HCT116 (cell line): ENCODE data around the gene LEFTY2. TPM values are rescaled to one million over a fixed set of nuclear protein-coding genes. Genes with fewer than 3 reads are reported as not detected.

Experiments
- ATAC-seq: fragments of 200-7000 bp; cut with Tn5 transposase; 2 replicates; pipeline ENCODE4 v1.9.1; 2020; ENCODE audit warnings: mild to moderate bottlenecking, moderate library complexity
- BruUV-seq: library from RNA; stranded (reverse); fragments of 400-500 nt; replicated peaks from 2 replicates; lab custom pipeline; 2021; lab: Mats Ljungman, UMichigan
- CTCF ChIA-PET: fragments of 300-600 bp; sonication (Branson Sonifier 250); formaldehyde crosslinking; loops from one replicate; lab custom pipeline; 2021; ENCODE audit warnings: antibody characterized with exemption; lab: Charles Lee
- POLR2A ChIA-PET: fragments of 300-600, 350-600 bp; sonication (Branson Sonifier 250); formaldehyde crosslinking; loops from one replicate; lab custom pipeline; 2021; ENCODE audit warnings: antibody characterized with exemption; lab: Charles Lee
- RAD21 ChIA-PET, 2 experiments: fragments of 300-600 bp; sonication (Branson Sonifier 250); formaldehyde crosslinking; loops; one replicate each; lab custom pipeline; 2023; ENCODE audit warnings: low total read pairs in 2 of 2; ENCODE audit not compliant: uncharacterized antibody in 2 of 2, unreplicated experiment in 2 of 2, low non-redundant PET in 1 of 2; lab: Charles Lee
- DNase-seq: peaks from one replicate; pipeline ENCODE4 v3.0.0-alpha.2; 2010; ENCODE audit warnings: low read depth, low spot score
- H2AFZ ChIP-seq: fragments of 200-600 bp; shearing (Covaris generic), sonication (generic); 2 replicates; pipeline ENCODE4 v1.6.1; 2017; ENCODE audit warnings: low read depth, mixed run types, mixed read lengths, antibody characterized with exemption, low read length; ENCODE audit not compliant: poor library complexity, severe bottlenecking
- H3K27ac ChIP-seq: 2 replicates; pipeline ENCODE4 v1.5.1; 2012; ENCODE audit warnings: low read depth, low read length
- H3K27me3 ChIP-seq: fragments of 200-600 bp; sonication (generic); 2 replicates; pipeline ENCODE4 v1.6.1; 2016; ENCODE audit warnings: mixed run types, low read length, mixed read lengths; ENCODE audit not compliant: insufficient read depth
- H3K36me3 ChIP-seq, 2 experiments: fragments of 200-500 bp in 1 of 2; fragments of 200-600 bp in 1 of 2; sonication (Bioruptor generic) in 1 of 2; sonication (generic) in 1 of 2; 2 replicates each; pipeline versions ENCODE4 v1.5.1 to v1.6.1; 2014 to 2016; ENCODE audit warnings: low read length in 2 of 2, inconsistent platforms in 1 of 2, mixed read lengths in 1 of 2, mixed run types in 1 of 2; ENCODE audit not compliant: insufficient read depth in 2 of 2, control insufficient read depth in 1 of 2
- H3K4me1 ChIP-seq, 2 experiments: fragments of 200-600 bp in 1 of 2; sonication (generic) in 1 of 2; 2 replicates each; pipeline versions ENCODE4 v1.5.1 to v1.6.1; 2012 to 2017; ENCODE audit warnings: low read length in 2 of 2, inconsistent platforms in 1 of 2, mild to moderate bottlenecking in 1 of 2, mixed read lengths in 1 of 2, mixed run types in 1 of 2, moderate library complexity in 1 of 2; ENCODE audit not compliant: insufficient read depth in 2 of 2, control insufficient read depth in 1 of 2
- H3K4me2 ChIP-seq: fragments of 200-600 bp; sonication (generic); 2 replicates; pipeline ENCODE4 v1.6.1; 2017; ENCODE audit warnings: mixed run types, low read length, mixed read lengths
- H3K4me3 ChIP-seq, 2 experiments: fragments of 200-600 bp in 1 of 2; sonication (generic) in 1 of 2; replicated peaks in 1 of 2; 2 replicates each; pipeline ENCODE4 v1.5.1; 2011 to 2016; ENCODE audit warnings: low read length in 2 of 2, control low read depth in 1 of 2, low read depth in 1 of 2, mild to moderate bottlenecking in 1 of 2, mixed read lengths in 1 of 2, mixed run types in 1 of 2
- H3K79me2 ChIP-seq: fragments of 200-600 bp; sonication (generic); 2 replicates; pipeline ENCODE4 v1.6.1; 2017; ENCODE audit warnings: mild to moderate bottlenecking, mixed run types, low read length, moderate library complexity, mixed read lengths; ENCODE audit not compliant: insufficient read depth
- H3K9ac ChIP-seq: fragments of 200-600 bp; sonication (generic); 2 replicates; pipeline ENCODE4 v1.6.1; 2016; ENCODE audit warnings: low read length, mixed read lengths
- H3K9me2 ChIP-seq: fragments of 200-600 bp; sonication (generic), shearing (Covaris generic); 2 replicates; pipeline ENCODE4 v1.6.1; 2017; ENCODE audit warnings: mixed run types, mild to moderate bottlenecking, moderate library complexity; ENCODE audit not compliant: insufficient read depth
- H3K9me3 ChIP-seq, 2 experiments: fragments of 200-500 bp in 1 of 2; fragments of 200-600 bp in 1 of 2; sonication (Bioruptor generic) in 1 of 2; sonication (generic) in 1 of 2; 2 replicates each; pipeline ENCODE4 v1.6.1; 2014 to 2017; ENCODE audit warnings: low read length in 2 of 2, mixed read lengths in 2 of 2, inconsistent platforms in 1 of 2, low read depth in 1 of 2, mild to moderate bottlenecking in 1 of 2, mixed run types in 1 of 2, moderate library complexity in 1 of 2; ENCODE audit not compliant: control insufficient read depth in 1 of 2, insufficient read depth in 1 of 2
- H4K20me1 ChIP-seq: fragments of 200-600 bp; sonication (generic), shearing (Covaris generic); 2 replicates; pipeline ENCODE4 v1.6.1; 2017; ENCODE audit warnings: mixed run types, mild to moderate bottlenecking, moderate library complexity; ENCODE audit not compliant: insufficient read depth
- CBX3 ChIP-seq: IDR thresholded peaks from 2 replicates; pipeline ENCODE4 v1.6.1; 2012; ENCODE audit warnings: low read depth
- ELF1 ChIP-seq: IDR thresholded peaks from 2 replicates; pipeline ENCODE4 v1.6.1; 2012; ENCODE audit warnings: low read depth, borderline replicate concordance
- EZH2 ChIP-seq: fragments of 200-600 bp; sonication (generic); IDR thresholded peaks from 2 replicates; pipeline ENCODE4 v1.6.1; 2017; ENCODE audit warnings: antibody characterized with exemption, mixed run types
- EZH2phosphoT487 ChIP-seq: fragments of 200-600 bp; IDR thresholded peaks from 2 replicates; pipeline ENCODE4 v1.6.1; 2018; ENCODE audit warnings: antibody characterized with exemption, borderline replicate concordance
- FOSL1 ChIP-seq: IDR thresholded peaks from 2 replicates; pipeline ENCODE4 v1.6.1; 2012; ENCODE audit warnings: low read depth
- JUND ChIP-seq: IDR thresholded peaks from 2 replicates; pipeline ENCODE4 v1.6.1; 2012
- POLR2AphosphoS5 ChIP-seq: IDR thresholded peaks from 2 replicates; pipeline ENCODE4 v1.6.1; 2011; ENCODE audit warnings: mild to moderate bottlenecking, low read depth, low read length, moderate library complexity
- SIN3A ChIP-seq: IDR thresholded peaks from 2 replicates; pipeline ENCODE4 v1.6.1; 2012; ENCODE audit warnings: low read depth
- SRF ChIP-seq: IDR thresholded peaks from 2 replicates; pipeline ENCODE4 v1.6.1; 2012; ENCODE audit warnings: low read depth
- TCF7L2 ChIP-seq: IDR thresholded peaks from 2 replicates; pipeline ENCODE4 v1.7.0; 2011; ENCODE audit warnings: borderline replicate concordance, inconsistent platforms; ENCODE audit not compliant: insufficient read depth, insufficient read length; ENCODE audit errors: extremely low read depth
- YY1 ChIP-seq: IDR thresholded peaks from 2 replicates; pipeline ENCODE4 v1.6.1; 2011; ENCODE audit warnings: low read length, low read depth, moderate library complexity, mild to moderate bottlenecking; ENCODE audit not compliant: insufficient replicate concordance; ENCODE audit errors: extremely low read depth
- ZFX ChIP-seq: fragments of 450-650 bp; IDR thresholded peaks from 2 replicates; pipeline ENCODE4 v1.6.1; 2017
- intact Hi-C: fragments of 100-400 bp; cut with micrococcal nuclease; formaldehyde crosslinking; loops from 2 replicates; pipeline ENCODE4 v1.10.0; 2022
- total RNA-seq: library from RNA; stranded (reverse); gene quantifications from one replicate; pipeline ENCODE4 v1.2.1, GENCODE V29; 2021; ENCODE audit not compliant: unreplicated experiment
- TF ChIP-seq, protein P1 (sequence below), 3 experiments: fragments of 200-600 bp in 1 of 3; sonication (generic) in 1 of 3; IDR thresholded peaks in 2 of 3; conservative IDR thresholded peaks in 1 of 3; 2 replicates each; pipeline ENCODE4 v1.5.1; 2012 to 2017; ENCODE audit warnings: low read depth in 2 of 3, low read length in 2 of 3, antibody characterized with exemption in 1 of 3, borderline replicate concordance in 1 of 3, control low read depth in 1 of 3, mild to moderate bottlenecking in 1 of 3, mixed read lengths in 1 of 3, mixed run types in 1 of 3, moderate library complexity in 1 of 3; ENCODE audit not compliant: insufficient read depth in 1 of 3
- TF ChIP-seq, protein P2 (sequence below): IDR thresholded peaks from 2 replicates; pipeline ENCODE4 v1.6.1; 2012; ENCODE audit warnings: low read depth
- TF ChIP-seq, protein P3 (sequence below): IDR thresholded peaks from 2 replicates; pipeline ENCODE4 v1.6.1; 2012

Gene LEFTY2
- total RNA-seq, 1 experiment from 2014 or later: not detected

DNA sequence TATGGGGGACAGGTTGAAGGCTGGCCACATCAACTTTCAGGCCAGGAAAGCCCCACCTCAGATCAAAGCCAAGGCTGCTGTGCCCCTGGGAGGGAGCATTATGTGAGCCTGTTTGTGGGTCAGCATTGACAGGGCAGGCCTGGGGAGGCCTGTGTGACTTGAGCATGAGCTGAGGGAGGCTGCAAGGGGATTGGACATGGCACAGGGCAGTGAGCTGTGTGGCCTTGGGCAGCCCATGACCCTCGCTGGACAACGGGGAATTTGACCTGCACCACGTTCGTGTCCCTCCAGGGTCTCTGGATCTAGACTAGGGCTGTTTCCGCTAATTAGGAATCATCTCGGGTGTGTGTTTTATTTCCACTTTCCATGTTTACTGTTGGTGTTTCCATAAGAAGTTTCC, 34.6 kb downstream of the LEFTY2 start:
- ChIA-PET POLR2A (no interaction called here), RAD21 (no interaction called here)
- Histone ChIP-seq H3K79me2 (no peaks in the 10 kb centered on the region), H3K4me2 (no peak overlapping the region), H3K9me2 (no peaks in the 10 kb centered on the region), H3K4me3 (no peak overlapping the region), H2AFZ (no peak overlapping the region), H3K4me1 (peaks cover 0 to 8% of the 10 kb centered on the region in 2 experiments; a peak in 3 of 4 replicates), H3K36me3 (no peaks in the 10 kb centered on the region), H3K9ac (no peak overlapping the region)
- intact Hi-C loops: no loop called here
- ATAC-seq (no peak), DNase-seq (no peak)
- BruUV-seq: no TSS peak
- no peak for TF ChIP-seq SIN3A
- no peak for TF ChIP-seq EZH2phosphoT487
- TF ChIP-seq, protein P1, sequence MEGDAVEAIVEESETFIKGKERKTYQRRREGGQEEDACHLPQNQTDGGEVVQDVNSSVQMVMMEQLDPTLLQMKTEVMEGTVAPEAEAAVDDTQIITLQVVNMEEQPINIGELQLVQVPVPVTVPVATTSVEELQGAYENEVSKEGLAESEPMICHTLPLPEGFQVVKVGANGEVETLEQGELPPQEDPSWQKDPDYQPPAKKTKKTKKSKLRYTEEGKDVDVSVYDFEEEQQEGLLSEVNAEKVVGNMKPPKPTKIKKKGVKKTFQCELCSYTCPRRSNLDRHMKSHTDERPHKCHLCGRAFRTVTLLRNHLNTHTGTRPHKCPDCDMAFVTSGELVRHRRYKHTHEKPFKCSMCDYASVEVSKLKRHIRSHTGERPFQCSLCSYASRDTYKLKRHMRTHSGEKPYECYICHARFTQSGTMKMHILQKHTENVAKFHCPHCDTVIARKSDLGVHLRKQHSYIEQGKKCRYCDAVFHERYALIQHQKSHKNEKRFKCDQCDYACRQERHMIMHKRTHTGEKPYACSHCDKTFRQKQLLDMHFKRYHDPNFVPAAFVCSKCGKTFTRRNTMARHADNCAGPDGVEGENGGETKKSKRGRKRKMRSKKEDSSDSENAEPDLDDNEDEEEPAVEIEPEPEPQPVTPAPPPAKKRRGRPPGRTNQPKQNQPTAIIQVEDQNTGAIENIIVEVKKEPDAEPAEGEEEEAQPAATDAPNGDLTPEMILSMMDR (IDR thresholded peaks at IDR 0.05 in 2 of 3, conservative IDR thresholded peaks at IDR 0.05 in 1 of 3; ENCODE audit: borderline replicate concordance in 1 of 3, insufficient read depth in 1 of 3, low read depth in 2 of 3, low read length in 2 of 3): no peak
- no peak for TF ChIP-seq POLR2AphosphoS5
- no peak for TF ChIP-seq CBX3
- no peak for TF ChIP-seq FOSL1
- TF ChIP-seq SRF: no peak
- TF ChIP-seq ELF1: no peak
- no peak for TF ChIP-seq EZH2
- TF ChIP-seq, all 23 proteins: peak for 0
- CTCF ChIA-PET: no interaction called here
- H3K27me3 ChIP-seq: no peaks in the 10 kb centered on the region
- H4K20me1 ChIP-seq: no peaks in the 10 kb centered on the region
- H3K9me3 ChIP-seq: no peaks in the 10 kb centered on the region
- H3K27ac ChIP-seq: no peak overlapping the region

DNA sequence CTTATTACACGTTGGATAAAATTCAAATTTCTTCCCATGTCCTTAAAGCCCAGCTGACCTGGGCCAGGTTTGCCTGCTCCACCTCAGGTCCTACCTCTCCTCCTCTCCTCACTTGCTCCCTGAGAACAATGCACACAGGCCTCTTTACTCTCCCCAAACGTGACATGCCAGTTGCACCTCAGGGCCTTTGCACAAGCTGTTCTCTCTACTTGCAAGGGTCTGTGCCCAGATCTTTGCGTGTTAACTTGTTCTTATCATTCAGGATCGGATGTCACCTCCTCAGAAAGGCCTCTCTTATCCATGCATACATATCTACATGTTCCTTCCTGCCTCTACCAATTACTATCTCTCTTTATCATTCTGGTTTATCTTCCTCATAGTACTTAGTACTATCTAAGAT, 37.4 kb downstream of the LEFTY2 start:
- RAD21 ChIA-PET: no interaction called here
- Histone ChIP-seq H3K4me1 (no peaks in the 10 kb centered on the region), H3K27ac (no peak overlapping the region), H3K79me2 (no peaks in the 10 kb centered on the region), H3K27me3 (no peaks in the 10 kb centered on the region), H3K36me3 (no peaks in the 10 kb centered on the region), H3K9me3 (no peaks in the 10 kb centered on the region), H3K9me2 (no peaks in the 10 kb centered on the region), H4K20me1 (no peaks in the 10 kb centered on the region), H3K4me3 (no peak overlapping the region), H3K4me2 (no peak overlapping the region), H2AFZ (no peak overlapping the region), H3K9ac (no peak overlapping the region)
- no peak for DNase-seq
- BruUV-seq: no TSS peak
- ATAC-seq: no peak
- POLR2A ChIA-PET: no interaction called here
- CTCF ChIA-PET: no interaction called here
- intact Hi-C loops: no loop called here
- TF ChIP-seq, protein P2, sequence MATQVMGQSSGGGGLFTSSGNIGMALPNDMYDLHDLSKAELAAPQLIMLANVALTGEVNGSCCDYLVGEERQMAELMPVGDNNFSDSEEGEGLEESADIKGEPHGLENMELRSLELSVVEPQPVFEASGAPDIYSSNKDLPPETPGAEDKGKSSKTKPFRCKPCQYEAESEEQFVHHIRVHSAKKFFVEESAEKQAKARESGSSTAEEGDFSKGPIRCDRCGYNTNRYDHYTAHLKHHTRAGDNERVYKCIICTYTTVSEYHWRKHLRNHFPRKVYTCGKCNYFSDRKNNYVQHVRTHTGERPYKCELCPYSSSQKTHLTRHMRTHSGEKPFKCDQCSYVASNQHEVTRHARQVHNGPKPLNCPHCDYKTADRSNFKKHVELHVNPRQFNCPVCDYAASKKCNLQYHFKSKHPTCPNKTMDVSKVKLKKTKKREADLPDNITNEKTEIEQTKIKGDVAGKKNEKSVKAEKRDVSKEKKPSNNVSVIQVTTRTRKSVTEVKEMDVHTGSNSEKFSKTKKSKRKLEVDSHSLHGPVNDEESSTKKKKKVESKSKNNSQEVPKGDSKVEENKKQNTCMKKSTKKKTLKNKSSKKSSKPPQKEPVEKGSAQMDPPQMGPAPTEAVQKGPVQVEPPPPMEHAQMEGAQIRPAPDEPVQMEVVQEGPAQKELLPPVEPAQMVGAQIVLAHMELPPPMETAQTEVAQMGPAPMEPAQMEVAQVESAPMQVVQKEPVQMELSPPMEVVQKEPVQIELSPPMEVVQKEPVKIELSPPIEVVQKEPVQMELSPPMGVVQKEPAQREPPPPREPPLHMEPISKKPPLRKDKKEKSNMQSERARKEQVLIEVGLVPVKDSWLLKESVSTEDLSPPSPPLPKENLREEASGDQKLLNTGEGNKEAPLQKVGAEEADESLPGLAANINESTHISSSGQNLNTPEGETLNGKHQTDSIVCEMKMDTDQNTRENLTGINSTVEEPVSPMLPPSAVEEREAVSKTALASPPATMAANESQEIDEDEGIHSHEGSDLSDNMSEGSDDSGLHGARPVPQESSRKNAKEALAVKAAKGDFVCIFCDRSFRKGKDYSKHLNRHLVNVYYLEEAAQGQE: no peak
- TF ChIP-seq TCF7L2 (no peak), YY1 (no peak), EZH2 (no peak), ZFX (no peak), EZH2phosphoT487 (no peak), SIN3A (no peak), JUND (no peak), SRF (no peak)
- TF ChIP-seq, protein P3, sequence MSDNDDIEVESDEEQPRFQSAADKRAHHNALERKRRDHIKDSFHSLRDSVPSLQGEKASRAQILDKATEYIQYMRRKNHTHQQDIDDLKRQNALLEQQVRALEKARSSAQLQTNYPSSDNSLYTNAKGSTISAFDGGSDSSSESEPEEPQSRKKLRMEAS: no peak
